Spleen (tissue), 11 donors: Measurements from ENCODE around the gene RAB6D. TPM values are rescaled to one million over a fixed set of nuclear protein-coding genes. Genes with fewer than 3 reads are reported as not detected.
"Not testable (repeated sequence)": the region's sequence is repeated elsewhere in the genome, so short reads cannot be mapped to it uniquely, and the experiment has no call there.

Experiments used
- DNase-seq: peaks from one replicate; pipeline ENCODE4 v3.0.0-alpha.2; 2020
- H3K27ac ChIP-seq, 8 donors: fragments of 200-600 bp; sonication (generic) in 7 of 8; 1 replicate in 4 of 8; 2 replicates in 4 of 8; pipeline versions ENCODE4 v1.5.0 to v1.8.0; 2016 to 2021; ENCODE audit warnings: inconsistent platforms in 4 of 8, mild to moderate bottlenecking in 4 of 8, moderate library complexity in 1 of 8
- H3K27me3 ChIP-seq, 7 donors: fragments of 200-600 bp; sonication (generic) in 6 of 7; replicated peaks in 1 of 7; 1 replicate in 4 of 7; 2 replicates in 3 of 7; pipeline versions ENCODE4 v1.5.0 to v1.8.0; 2016 to 2021; ENCODE audit warnings: inconsistent platforms in 3 of 7, mild to moderate bottlenecking in 1 of 7
- H3K36me3 ChIP-seq, 6 donors: fragments of 200-600 bp; sonication (generic) in 5 of 6; 1 replicate in 4 of 6; 2 replicates in 2 of 6; pipeline versions ENCODE4 v1.5.0 to v1.8.0; 2016 to 2021; ENCODE audit warnings: inconsistent platforms in 2 of 6
- H3K4me1 ChIP-seq, 6 donors: fragments of 200-600 bp; sonication (generic) in 5 of 6; 1 replicate in 3 of 6; 2 replicates in 3 of 6; pipeline versions ENCODE4 v1.5.0 to v1.8.0; 2016 to 2021; ENCODE audit warnings: inconsistent platforms in 3 of 6
- H3K4me3 ChIP-seq, 8 donors: fragments of 200-600 bp; sonication (generic) in 7 of 8; 1 replicate in 4 of 8; 2 replicates in 4 of 8; pipeline versions ENCODE4 v1.5.0 to v1.8.0; 2016 to 2021; ENCODE audit warnings: inconsistent platforms in 4 of 8, mild to moderate bottlenecking in 4 of 8, moderate library complexity in 2 of 8
- H3K9me3 ChIP-seq, 8 donors: fragments of 200-600 bp; sonication (generic) in 7 of 8; 1 replicate in 4 of 8; 2 replicates in 4 of 8; pipeline versions ENCODE4 v1.5.0 to v1.8.0; 2016 to 2021; ENCODE audit warnings: inconsistent platforms in 4 of 8
- CTCF ChIP-seq, 11 experiments: fragments of 200-600 bp in 7 of 11; fragments of 450-650 bp in 4 of 11; sonication (generic) in 4 of 11; IDR thresholded peaks in 8 of 11; conservative IDR thresholded peaks in 3 of 11; 1 replicate in 7 of 11; 2 replicates in 4 of 11; pipeline versions ENCODE4 v1.4.0 to v1.8.0; 2016 to 2021; ENCODE audit warnings: antibody characterized with exemption in 11 of 11, inconsistent platforms in 4 of 11, mild to moderate bottlenecking in 1 of 11
- POLR2A ChIP-seq, 3 donors: fragments of 450-650 bp; IDR thresholded peaks; one replicate each; pipeline ENCODE4 v1.5.1; 2017; ENCODE audit warnings: antibody characterized with exemption in 3 of 3, mild to moderate bottlenecking in 1 of 3
- POLR2AphosphoS5 ChIP-seq, 3 donors: sonication (generic); formaldehyde crosslinking; IDR thresholded peaks; one replicate each; pipeline ENCODE4 v1.5.1; 2017; ENCODE audit warnings: antibody characterized with exemption in 3 of 3
- WGBS, 5 donors: extraction: QIAGEN DNeasy Blood & Tissue Kit in 3 of 5; methylation state at CpG; one replicate each; pipeline versions ENCODE4 v1.1.5 to v1.1.7; 2013 to 2018; 5-methylcytosine and 5-hydroxymethylcytosine counted together
- intact Hi-C: fragments of 100-400 bp; cut with DNase I; formaldehyde crosslinking; loops from one replicate; pipeline ENCODE4 v1.15.0; 2023; ENCODE audit warnings: low total_unique reads
- polyA plus RNA-seq, 3 donors: library from polyadenylated mRNA; stranded (reverse); fragments of 200-250 nt; gene quantifications; one replicate each; pipeline ENCODE4 v1.2.1, GENCODE V29; 2013
- total RNA-seq, 7 donors: library from RNA; depleted of rRNA in 3 of 7; stranded (reverse); fragments of >200 nt in 3 of 7; fragmentation: NEBNext Ultra II Directional in 4 of 7; extraction: Animal tissue kit (Norgen Biotek cat#: 25700) in 4 of 7; gene quantifications; one replicate each; pipeline versions ENCODE4 v1.1.0 to v1.2.1, GENCODE V29; 2016 to 2021
- donor health status: healthy with polysubstance abuse.
- donor health status: DM: no; HTN: no; CAD: no; lungs with moderate emphysema.
- donor health status: DM: no; HTN: no; CAD: no.
- donor health status: Bipolar disorder and iron deficiency.
- donor health status: healthy.
- donor health status: DM: no; HTN: no; CAD: no.
- donor health status: DM: yes; HTN: yes; CAD: no.

Gene RAB6D
- total and polyA plus RNA-seq, 10 donors: 0.05 TPM; not detected in 9

- Histone ChIP-seq H3K4me3 (no peak overlapping the region), H3K4me1 (no peaks in the 10 kb centered on the region), H3K27ac (no peak overlapping the region), H3K9me3 (no peaks in the 10 kb centered on the region), H3K27me3 (peaks cover 0 to 54% (median 0%) of the 10 kb centered on the region in 7 donors), H3K36me3 (no peaks in the 10 kb centered on the region)
- no peak for DNase-seq
- intact Hi-C loops: no loop called here
- no peak for TF ChIP-seq CTCF (IDR thresholded peaks at IDR 0.05 in 8 of 11, conservative IDR thresholded peaks at IDR 0.05 in 3 of 11)
- TF ChIP-seq POLR2A (IDR thresholded peaks at IDR 0.05): no peak
- no peak for TF ChIP-seq POLR2AphosphoS5 (IDR thresholded peaks at IDR 0.05)
Observed at GRCh38 chr2:131408207-131408606, 44.2 kb upstream of the RAB6D start.

GRCh38 chr2:131404753-131405152 lies 40.8 kb upstream of the RAB6D start:
- no peak for DNase-seq
- intact Hi-C loops: no loop called here
- Histone ChIP-seq H3K36me3 (no peaks in the 10 kb centered on the region), H3K4me1 (no peaks in the 10 kb centered on the region), H3K27ac (no peak overlapping the region), H3K27me3 (peaks cover 0 to 57% (median 0%) of the 10 kb centered on the region in 7 donors), H3K4me3 (no peak overlapping the region), H3K9me3 (no peaks in the 10 kb centered on the region)
- WGBS, 5 donors: 65 to 71% (median 69%) methylated on average over 12 of the region's 12 CpGs
- no peak for TF ChIP-seq POLR2A (IDR thresholded peaks at IDR 0.05)
- TF ChIP-seq CTCF (IDR thresholded peaks at IDR 0.05 in 8 of 11, conservative IDR thresholded peaks at IDR 0.05 in 3 of 11): no peak
- no peak for TF ChIP-seq POLR2AphosphoS5 (IDR thresholded peaks at IDR 0.05)

GRCh38 chr2:131402320-131403039 lies 38.5 kb upstream of the RAB6D start:
- DNase-seq: no peak
- intact Hi-C loops: no loop called here
- Histone ChIP-seq H3K4me1 (no peaks in the 10 kb centered on the region), H3K36me3 (no peaks in the 10 kb centered on the region), H3K27me3 (peaks cover 0 to 36% (median 0%) of the 10 kb centered on the region in 7 donors), H3K27ac (no peak overlapping the region), H3K9me3 (no peaks in the 10 kb centered on the region), H3K4me3 (no peak overlapping the region)
- no peak for TF ChIP-seq CTCF (IDR thresholded peaks at IDR 0.05 in 8 of 11, conservative IDR thresholded peaks at IDR 0.05 in 3 of 11)
- TF ChIP-seq POLR2A (IDR thresholded peaks at IDR 0.05): no peak
- no peak for TF ChIP-seq POLR2AphosphoS5 (IDR thresholded peaks at IDR 0.05)
- WGBS, 5 donors: 67 to 78% (median 70%) methylated on average over 6 of the region's 6 CpGs

- H3K4me3 ChIP-seq: no peak overlapping the region
- TF ChIP-seq CTCF (IDR thresholded peaks at IDR 0.05 in 8 of 11, conservative IDR thresholded peaks at IDR 0.05 in 3 of 11) (no peak), POLR2AphosphoS5 (IDR thresholded peaks at IDR 0.05) (no peak), POLR2A (IDR thresholded peaks at IDR 0.05) (no peak)
- H3K27me3 ChIP-seq: peaks cover 0 to 28% (median 0%) of the 10 kb centered on the region in 7 donors
- WGBS, 5 donors: 71 to 85% (median 78%) methylated on average over 4 of the region's 4 CpGs
- no peak for DNase-seq
- H3K27ac ChIP-seq: no peak overlapping the region
- H3K36me3 ChIP-seq: no peaks in the 10 kb centered on the region
- H3K9me3 ChIP-seq: no peaks in the 10 kb centered on the region
- H3K4me1 ChIP-seq: no peaks in the 10 kb centered on the region
- intact Hi-C loops: no loop called here
Observed at GRCh38 chr2:131400849-131401248, 36.9 kb upstream of the RAB6D start.

- H3K27ac ChIP-seq, H3K4me3 ChIP-seq, H3K4me1 ChIP-seq, intact Hi-C loops, H3K36me3 ChIP-seq, H3K9me3 ChIP-seq, DNase-seq: not testable (repeated sequence)
- 78 to 93% (median 84%) methylated on average over 4 of the region's 4 CpGs for WGBS, 5 donors
- H3K27me3 ChIP-seq: peaks cover 0 to 29% (median 0%) of the 10 kb centered on the region in 7 donors
Observed at GRCh38 chr2:131400441-131400840, 36.5 kb upstream of the RAB6D start.

GRCh38 chr2:131396209-131396608 lies 32.2 kb upstream of the RAB6D start:
- DNase-seq, H3K4me1 ChIP-seq, intact Hi-C loops, H3K27ac ChIP-seq, H3K36me3 ChIP-seq, H3K9me3 ChIP-seq, H3K4me3 ChIP-seq: not testable (repeated sequence)
- 67 to 80% (median 73%) methylated on average over 1 of the region's 1 CpG for WGBS, 5 donors
- peaks cover 0 to 37% (median 0%) of the 10 kb centered on the region in 7 donors for H3K27me3 ChIP-seq
